ENCODE data around the gene WNT7B. TPM values are rescaled to one million over a fixed set of nuclear protein-coding genes. Genes with fewer than 3 reads are reported as not detected.

WNT7B gene
- total and polyA plus RNA-seq, 2 experiments from 2014 or later, result 0.10 TPM; not detected in 1

- peak; percentile 50 for DNase-seq (ENCODE audit: low spot score)
- Histone ChIP-seq H3K27me3 (ENCODE audit: insufficient read depth) (peaks cover 27% of the 10 kb centered on the region), H3F3A (replicated peaks; ENCODE audit: low read depth) (no peaks in the 10 kb centered on the region), H3K36me3 (ENCODE audit: insufficient read depth) (no peaks in the 10 kb centered on the region), H2AFZ (no peak overlapping the region), H3K4me2 (no peak overlapping the region), H3K4me3 (no peak overlapping the region), H3K27ac (ENCODE audit: low read depth) (no peak overlapping the region), H4K20me1 (replicated peaks; ENCODE audit: insufficient read depth) (no peaks in the 10 kb centered on the region), H3K4me1 (ENCODE audit: insufficient read depth) (peaks cover 7% of the 10 kb centered on the region; the same call in 1 of the 2 replicates), H3K9me2 (ENCODE audit: insufficient read depth) (no peaks in the 10 kb centered on the region), H3K79me2 (replicated peaks; ENCODE audit: insufficient read depth) (no peaks in the 10 kb centered on the region)
- ATAC-seq, result peak; percentile 55
- TF ChIP-seq EZH2 (IDR thresholded peaks at IDR 0.05; ENCODE audit: low read depth, unreplicated experiment), result no peak
- TF ChIP-seq ZNF331 (CRISPR knock-in tag; IDR thresholded peaks at IDR 0.05; ENCODE audit: low read depth), result no peak
- no peak for TF ChIP-seq NANOG (IDR thresholded peaks at IDR 0.05; ENCODE audit: borderline replicate concordance)
- TF ChIP-seq POLR2AphosphoS5 (IDR thresholded peaks at IDR 0.05; ENCODE audit: low read depth), result no peak
- no peak for TF ChIP-seq ZNF114 (CRISPR knock-in tag; IDR thresholded peaks at IDR 0.05)
- no peak for TF ChIP-seq ETS1 (IDR thresholded peaks at IDR 0.05)
- Mint-ChIP-seq H3K27me3 (ENCODE audit: insufficient read depth, low read depth, poor library complexity) (peaks cover 48% of the 10 kb centered on the region), H3K36me3 (ENCODE audit: low read depth) (no peaks in the 10 kb centered on the region), H3K4me1 (peaks cover 18% of the 10 kb centered on the region), H3K27ac (no peak overlapping the region), H3K9me3 (no peaks in the 10 kb centered on the region), H3K4me3 (no peak overlapping the region)
Observed at GRCh38 chr22:45966895-45967365, 10.0 kb downstream of the WNT7B start.

GRCh38 chr22:45966320-45966894 is 10.6 kb downstream of the WNT7B start:
- Mint-ChIP-seq H3K4me3 (no peak overlapping the region), H3K27me3 (ENCODE audit: insufficient read depth, low read depth, poor library complexity) (peaks cover 43% of the 10 kb centered on the region), H3K27ac (no peak overlapping the region), H3K4me1 (peaks cover 18% of the 10 kb centered on the region), H3K9me3 (no peaks in the 10 kb centered on the region), H3K36me3 (ENCODE audit: low read depth) (no peaks in the 10 kb centered on the region)
- Histone ChIP-seq H3K27ac (ENCODE audit: low read depth) (no peak overlapping the region), H3K36me3 (ENCODE audit: insufficient read depth) (no peaks in the 10 kb centered on the region), H3K9me2 (ENCODE audit: insufficient read depth) (no peaks in the 10 kb centered on the region), H2AFZ (no peak overlapping the region), H4K20me1 (replicated peaks; ENCODE audit: insufficient read depth) (no peaks in the 10 kb centered on the region), H3K4me1 (ENCODE audit: insufficient read depth) (peaks cover 7% of the 10 kb centered on the region; the same call in 1 of the 2 replicates), H3F3A (replicated peaks; ENCODE audit: low read depth) (no peaks in the 10 kb centered on the region), H3K4me2 (no peak overlapping the region), H3K27me3 (ENCODE audit: insufficient read depth) (peaks cover 22% of the 10 kb centered on the region), H3K4me3 (no peak overlapping the region), H3K79me2 (replicated peaks; ENCODE audit: insufficient read depth) (no peaks in the 10 kb centered on the region)
- DNase-seq (ENCODE audit: low spot score) (no peak), ATAC-seq (no peak; the same call in 2 of the 3 replicates)
- no peak for TF ChIP-seq CTCF (conservative IDR thresholded peaks at IDR 0.05; ENCODE audit: low read depth in 2 of 2)
- no peak for TF ChIP-seq EZH2 (IDR thresholded peaks at IDR 0.05; ENCODE audit: low read depth, unreplicated experiment)
- no peak for TF ChIP-seq JUNB (IDR thresholded peaks at IDR 0.05; ENCODE audit: unreplicated experiment)
- no peak for TF ChIP-seq ZNF462 (CRISPR knock-in tag; IDR thresholded peaks at IDR 0.05)
- TF ChIP-seq ETS1 (IDR thresholded peaks at IDR 0.05), result no peak
- TF ChIP-seq CREB1 (CRISPR knock-in tag; IDR thresholded peaks at IDR 0.05; ENCODE audit: low read depth), result no peak

Data from GM23338 (cell line).